GM19468 (cell line): ENCODE results near the gene CRTC3.
"Not testable (repeated sequence)": the region's sequence is repeated elsewhere in the genome, so short reads cannot be mapped to it uniquely, and the experiment has no call there.

Source experiments
- ATAC-seq: cut with Tn5 transposase; IDR thresholded peaks from one replicate; pipeline ENCODE4 v1.9.1; 2021; ENCODE audit warnings: mild to moderate bottlenecking, moderate library complexity, moderate number of reproducible peaks; ENCODE audit not compliant: unreplicated experiment; ENCODE audit errors: extremely low read depth

The CRTC3 gene

GRCh38 chr15:90513893-90514292, 15.8 kb upstream of the CRTC3 start:
- not testable (repeated sequence) for ATAC-seq

GRCh38 chr15:90519688-90520087, 10.0 kb upstream of the CRTC3 start:
- ATAC-seq = no peak

- ATAC-seq = no peak
These were observed 9.4 kb upstream of the CRTC3 start for GRCh38 chr15:90520365-90520764.

DNA sequence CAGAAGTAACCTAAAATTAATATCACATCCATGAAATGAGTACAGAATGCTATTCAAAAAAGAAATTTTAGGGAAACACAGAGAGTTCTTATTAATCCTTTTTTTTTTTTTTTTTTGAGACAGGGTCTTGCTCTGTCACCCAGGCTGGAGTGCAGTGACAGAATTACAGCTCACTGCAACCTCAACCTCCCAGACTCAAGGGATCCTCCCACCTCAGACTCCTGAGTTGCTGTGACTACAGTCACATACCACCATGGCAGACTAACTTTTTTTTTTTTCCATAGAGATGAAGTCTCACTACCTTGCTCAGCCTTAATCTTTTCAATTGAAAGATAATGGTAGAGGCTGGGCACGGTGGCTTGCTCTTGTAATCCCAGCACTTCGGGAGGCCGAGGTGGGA, 6.3 kb upstream of the CRTC3 start:
- no peak for ATAC-seq

GRCh38 chr15:90524018-90524803, 5.5 kb upstream of the CRTC3 start:
- ATAC-seq = not testable (repeated sequence)

- ATAC-seq = no peak
These were observed 732 bp upstream of the CRTC3 start for GRCh38 chr15:90529011-90529370.

DNA sequence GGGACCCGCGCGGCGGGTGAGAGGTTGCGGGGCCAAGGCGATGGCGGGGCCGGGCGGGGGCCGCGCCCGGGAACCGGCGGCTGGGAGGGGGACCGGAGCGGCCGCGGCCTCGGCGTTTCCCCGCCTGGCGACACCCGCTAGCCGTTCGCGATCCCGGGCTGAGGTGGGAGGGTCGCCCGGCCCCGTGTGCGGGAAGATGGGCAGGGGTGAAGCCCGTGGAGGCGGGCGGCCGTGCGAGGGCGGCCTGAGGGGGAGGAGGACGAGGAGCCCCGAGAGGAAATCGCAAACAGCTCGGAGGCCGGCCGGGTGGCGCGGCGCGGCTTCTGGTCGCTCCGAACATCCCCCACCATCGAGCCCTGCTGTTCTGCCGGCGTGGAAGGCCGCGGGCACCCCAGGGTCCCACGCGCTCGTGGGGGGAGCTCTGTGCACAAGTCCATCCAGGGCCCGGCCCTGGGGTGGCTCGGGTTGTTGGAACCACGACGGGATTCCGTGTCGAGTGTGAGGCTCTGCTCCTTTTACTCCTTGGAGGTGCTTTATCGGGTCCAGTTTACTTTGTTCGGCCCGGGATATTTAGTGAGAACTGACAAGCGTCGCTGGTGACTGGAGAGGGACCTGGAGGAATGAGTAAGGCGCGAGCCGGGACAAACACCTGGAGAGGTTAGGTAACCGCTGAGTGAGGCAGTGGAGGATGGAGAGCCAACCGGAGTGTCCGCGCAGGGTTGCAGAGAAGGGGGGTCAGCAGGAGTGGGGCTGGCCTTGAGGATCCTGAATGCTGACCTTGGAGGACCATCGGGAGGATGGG, 728 bp downstream of the CRTC3 start:
- no peak for ATAC-seq

DNA sequence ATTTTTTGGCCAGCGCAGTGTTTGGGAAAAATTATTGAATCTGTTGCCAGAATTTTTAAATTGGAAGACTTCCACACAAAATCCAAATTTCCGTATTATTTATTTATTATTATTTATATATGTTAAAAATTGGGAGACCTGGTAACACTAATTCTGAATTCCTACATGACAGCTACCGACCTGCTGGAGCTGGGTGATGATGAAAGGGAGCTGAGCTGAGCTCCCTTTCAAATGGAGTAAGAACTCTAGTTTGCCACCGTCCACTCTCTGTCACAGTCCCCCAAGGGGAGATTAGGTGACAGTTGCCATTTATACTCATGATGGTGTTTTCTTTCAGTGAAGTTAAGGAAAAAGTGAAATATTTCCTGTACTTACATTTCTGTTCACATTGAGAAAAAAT, 1.4 kb downstream of the CRTC3 start:
- no peak for ATAC-seq

GRCh38 chr15:90535254-90535653, 5.5 kb downstream of the CRTC3 start:
- no peak for ATAC-seq

GRCh38 chr15:90539789-90540188, 10.1 kb downstream of the CRTC3 start:
- ATAC-seq = no peak

GRCh38 chr15:90540768-90541167, 11.0 kb downstream of the CRTC3 start:
- ATAC-seq = no peak

GRCh38 chr15:90545095-90545494, 15.4 kb downstream of the CRTC3 start:
- ATAC-seq = no peak

DNA sequence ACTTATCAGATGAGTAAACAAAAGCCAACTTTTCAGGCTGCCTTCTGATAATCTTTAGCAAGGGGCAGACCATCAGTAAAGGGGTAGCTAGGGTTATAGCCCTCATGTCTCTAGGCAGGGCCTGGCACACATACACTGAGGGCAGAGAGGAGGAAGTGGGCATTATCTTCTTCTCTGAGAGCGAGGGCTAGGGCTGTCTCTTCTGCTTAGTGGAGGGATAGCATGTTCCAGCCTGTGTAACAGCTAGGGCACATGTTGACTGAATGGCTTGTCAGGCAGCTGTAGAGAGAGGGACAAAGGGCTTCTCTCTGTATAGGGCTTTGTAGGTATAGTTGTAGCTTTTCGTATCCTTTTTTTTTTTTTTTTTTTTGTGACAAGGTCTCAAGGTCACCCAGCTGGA, 17.8 kb downstream of the CRTC3 start:
- ATAC-seq = no peak

- no peak for ATAC-seq
These were observed 21.2 kb downstream of the CRTC3 start for GRCh38 chr15:90550919-90551318.

- no peak for ATAC-seq
These were observed 22.6 kb downstream of the CRTC3 start for GRCh38 chr15:90552162-90552928.

GRCh38 chr15:90552929-90553211, 23.1 kb downstream of the CRTC3 start:
- ATAC-seq = no peak

- ATAC-seq = no peak
These were observed 23.6 kb downstream of the CRTC3 start for GRCh38 chr15:90553248-90553745.

DNA sequence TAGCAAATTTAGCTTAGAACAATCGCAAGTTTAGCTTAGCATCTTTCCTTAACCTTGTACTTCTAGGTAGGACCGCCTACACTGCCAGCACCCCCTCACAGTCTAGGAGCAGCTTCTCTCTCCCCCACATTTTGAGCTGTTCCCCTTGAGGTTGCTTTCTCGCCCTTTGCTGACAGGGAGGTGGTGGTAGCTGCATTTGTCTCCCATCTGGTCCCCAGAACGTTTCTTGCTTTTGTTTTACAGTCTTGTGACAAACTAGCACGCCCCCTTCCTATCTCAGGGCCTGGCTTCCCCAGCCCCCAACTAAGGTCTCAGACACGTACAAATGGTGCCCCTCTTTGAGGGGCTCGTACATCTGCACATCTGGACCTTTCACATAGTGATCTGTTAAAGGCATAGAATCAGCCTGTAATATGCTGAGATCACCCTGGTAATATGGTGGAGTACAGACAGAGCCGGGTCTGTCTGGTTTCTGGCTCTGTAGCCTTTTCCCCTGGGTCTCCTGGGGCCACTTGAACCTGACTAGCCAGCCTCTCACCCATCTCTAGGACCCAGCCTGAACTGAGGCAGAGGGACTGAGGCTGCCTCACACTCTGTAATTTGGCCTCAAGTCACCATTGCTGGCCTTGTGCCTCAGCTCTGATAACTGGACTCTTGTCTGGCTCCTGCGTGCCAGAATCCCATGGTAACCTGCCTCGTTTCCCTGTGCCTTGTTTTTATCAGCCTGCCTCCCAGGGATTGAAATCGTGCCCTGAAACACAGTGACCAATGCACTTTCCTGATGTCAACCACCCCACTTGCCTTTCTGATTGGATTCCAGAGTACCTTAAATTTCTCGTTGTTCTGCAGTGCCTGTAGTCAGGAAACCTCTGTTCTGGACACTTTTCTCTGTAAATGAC, 27.7 kb downstream of the CRTC3 start:
- ATAC-seq = no peak

DNA sequence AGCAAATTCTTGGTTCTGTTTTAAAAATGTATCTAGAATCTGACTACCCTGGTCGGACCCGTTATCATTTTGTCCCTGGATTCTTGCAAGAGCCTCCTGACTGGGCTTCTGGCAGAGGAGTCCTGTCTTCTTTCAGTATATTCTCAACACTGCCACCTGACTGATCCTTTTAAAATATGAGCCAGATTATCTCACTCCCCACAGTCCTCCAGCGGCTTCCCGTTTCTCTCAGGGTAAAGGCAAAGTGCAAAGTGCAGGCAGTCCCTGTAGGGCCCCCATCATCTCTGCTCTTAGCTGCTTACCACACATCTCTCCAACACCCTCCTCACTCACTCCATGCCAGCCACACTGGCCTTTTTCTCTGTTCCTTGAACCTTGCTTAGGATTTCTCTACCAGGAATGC, 28.4 kb downstream of the CRTC3 start:
- ATAC-seq = no peak

- ATAC-seq = no peak
These were observed 29.4 kb downstream of the CRTC3 start for GRCh38 chr15:90559119-90559518.
